Measurements from ENCODE around the gene NCR1.
"Not testable (repeated sequence)": the region's sequence is repeated elsewhere in the genome, so short reads cannot be mapped to it uniquely, and the experiment has no call there.

The NCR1 gene, protein sequence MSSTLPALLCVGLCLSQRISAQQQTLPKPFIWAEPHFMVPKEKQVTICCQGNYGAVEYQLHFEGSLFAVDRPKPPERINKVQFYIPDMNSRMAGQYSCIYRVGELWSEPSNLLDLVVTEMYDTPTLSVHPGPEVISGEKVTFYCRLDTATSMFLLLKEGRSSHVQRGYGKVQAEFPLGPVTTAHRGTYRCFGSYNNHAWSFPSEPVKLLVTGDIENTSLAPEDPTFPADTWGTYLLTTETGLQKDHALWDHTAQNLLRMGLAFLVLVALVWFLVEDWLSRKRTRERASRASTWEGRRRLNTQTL

DNA sequence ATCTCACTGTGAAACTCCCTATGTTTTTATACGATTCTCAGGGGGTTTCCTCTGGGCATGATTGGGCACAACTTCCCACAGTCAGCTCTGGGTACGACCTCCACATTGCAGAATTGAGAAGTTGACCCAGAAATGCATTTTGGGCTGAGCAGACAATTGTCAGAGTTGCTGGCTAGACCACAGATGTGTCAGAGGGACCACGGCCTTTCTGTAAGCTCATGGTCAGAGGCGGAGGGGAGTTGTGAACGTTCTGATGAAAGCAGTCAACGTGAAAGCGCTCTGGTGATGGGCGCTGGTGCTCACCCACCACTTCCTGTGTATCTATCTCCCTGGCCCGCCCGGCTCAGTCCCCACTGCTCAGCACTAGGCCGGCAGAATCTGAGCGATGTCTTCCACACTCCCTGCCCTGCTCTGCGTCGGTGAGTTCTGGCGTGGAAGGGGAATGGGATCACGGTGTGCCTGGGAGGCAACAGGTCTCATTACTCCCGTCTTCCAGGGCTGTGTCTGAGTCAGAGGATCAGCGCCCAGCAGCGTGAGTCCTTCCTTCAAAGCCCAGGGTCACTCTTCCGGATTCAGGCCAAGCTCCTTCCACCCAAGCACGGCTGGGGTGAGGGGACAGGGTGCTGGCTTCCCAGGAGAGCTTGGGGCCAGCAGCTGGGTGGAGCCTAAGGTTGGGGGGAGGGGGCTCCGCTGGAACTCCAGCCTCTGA lies at the start of gene NCR1:
TSS of gene NCR1 (plus strand) at position 346 of the 709 bp plus-strand sequence. CDS start at position 386, 40 bp downstream.
- no peak for DNase-seq

DNA sequence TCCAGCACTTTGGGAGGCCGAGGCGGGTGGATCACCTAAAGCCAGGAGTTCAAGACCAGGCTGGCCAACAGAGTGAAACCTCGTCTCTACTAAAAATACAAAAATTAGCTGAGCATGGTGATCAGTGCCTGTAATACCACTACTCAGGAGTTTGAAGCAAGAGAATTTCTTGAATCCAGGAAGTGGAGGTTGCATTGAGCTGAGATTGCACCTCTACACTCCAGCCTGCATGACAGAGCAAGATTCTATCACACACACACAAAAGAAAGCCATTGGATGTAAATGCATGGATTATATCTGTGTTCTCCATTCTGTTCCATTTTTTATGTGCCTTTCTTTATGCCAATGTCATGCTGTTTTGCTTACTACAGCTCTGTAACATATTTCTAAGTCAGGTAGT lies 47.5 kb upstream of the NCR1 start:
- not testable (repeated sequence) for DNase-seq

DNA sequence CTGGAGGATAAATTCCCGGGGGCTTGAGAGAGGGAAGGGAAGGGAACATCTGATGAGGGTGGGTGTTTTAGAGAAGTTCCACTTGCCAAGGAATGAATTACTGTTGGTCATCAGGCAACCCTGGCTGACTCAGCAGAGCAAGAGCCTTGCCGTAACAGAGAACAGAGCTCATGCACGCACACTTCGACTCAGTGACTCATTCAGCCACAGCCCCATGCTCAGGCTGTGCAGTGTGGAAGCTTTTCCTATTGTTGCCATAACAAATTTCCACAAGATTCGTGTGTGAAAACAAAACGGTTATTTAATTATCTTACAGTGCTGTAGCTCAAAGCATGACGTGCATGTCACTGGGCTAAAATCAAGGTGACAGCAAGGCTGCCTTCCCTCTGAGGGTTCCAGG lies 46.5 kb upstream of the NCR1 start:
- DNase-seq: not testable (repeated sequence)

DNA sequence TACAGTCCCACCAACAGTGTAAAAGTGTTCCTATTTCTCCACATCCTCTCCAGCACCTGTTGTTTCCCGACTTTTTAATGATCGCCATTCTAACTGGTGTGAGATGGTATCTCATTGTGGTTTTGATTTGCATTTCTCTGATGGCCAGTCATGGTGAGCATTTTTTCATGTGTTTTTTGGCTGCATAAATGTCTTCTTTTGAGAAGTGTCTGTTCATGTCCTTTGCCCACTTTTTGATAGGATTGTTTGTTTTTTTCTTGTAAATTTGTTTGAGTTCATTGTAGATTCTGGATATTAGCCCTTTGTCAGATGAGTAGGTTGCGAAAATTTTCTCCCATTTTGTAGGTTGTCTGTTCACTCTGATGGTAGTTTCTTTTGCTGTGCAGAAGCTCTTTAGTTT lies 42.5 kb upstream of the NCR1 start:
- not testable (repeated sequence) for DNase-seq

DNA sequence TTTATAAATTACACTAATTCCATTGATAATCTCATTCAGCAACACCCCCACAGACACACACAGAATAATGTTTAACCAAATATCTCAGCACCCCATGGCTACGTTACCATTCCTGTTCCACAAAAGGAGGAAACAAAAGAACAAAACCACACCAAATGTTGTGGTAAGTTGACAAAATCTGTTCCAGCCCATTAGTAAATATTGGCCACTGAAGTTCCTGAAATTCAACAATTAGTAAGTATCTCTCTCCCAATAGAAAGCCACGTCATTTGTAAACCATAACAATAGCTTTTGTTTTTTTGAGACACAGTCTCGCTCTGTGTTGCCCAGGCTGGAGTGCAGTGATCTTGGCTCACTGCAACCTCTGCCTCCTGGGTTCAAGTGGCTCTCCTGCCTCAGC lies 34.3 kb upstream of the NCR1 start:
- no peak for DNase-seq

DNA sequence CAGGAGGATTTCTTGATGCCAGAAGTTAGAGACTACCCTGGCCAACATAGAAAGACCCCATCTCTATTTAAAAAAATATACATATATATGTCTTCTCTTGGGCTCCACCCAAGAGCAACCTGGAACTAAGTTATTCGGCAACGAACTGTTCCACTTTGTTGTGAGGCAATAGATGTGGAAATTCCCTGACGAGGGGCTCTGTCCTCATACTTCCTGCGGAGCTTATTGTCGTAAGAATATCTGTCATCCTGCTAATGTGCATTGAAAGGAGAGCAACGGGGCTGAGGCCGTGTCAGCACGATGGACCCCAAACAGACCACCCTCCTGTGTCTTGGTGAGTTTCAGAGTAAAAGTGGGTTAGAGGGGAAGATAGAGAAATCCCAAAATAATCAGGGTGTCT lies 32.0 kb upstream of the NCR1 start, which contains the start of gene FCAR:
TSS of gene FCAR (plus strand) at position 246 of the 400 bp plus-strand sequence. CDS start at position 301, 55 bp downstream.
- DNase-seq: no peak

DNA sequence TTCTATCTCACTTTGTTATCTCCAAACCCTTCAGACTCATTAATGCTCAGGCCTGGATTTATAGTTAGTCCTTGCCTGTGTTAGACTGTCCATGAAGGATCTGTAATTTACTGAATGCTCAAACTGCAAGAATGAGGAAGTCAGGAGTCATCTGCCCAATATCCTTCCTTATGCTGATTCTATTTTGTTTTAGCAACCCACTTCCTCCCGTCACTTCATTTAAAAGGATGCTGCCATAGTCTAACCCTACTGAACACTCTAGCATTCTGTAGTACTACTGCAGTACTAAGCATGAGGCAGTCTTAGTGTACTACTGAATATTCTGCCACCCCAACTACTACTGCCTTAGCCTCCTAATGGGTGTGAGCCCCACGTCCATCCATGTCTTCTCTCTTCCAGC lies 30.4 kb upstream of the NCR1 start:
- DNase-seq: no peak

DNA sequence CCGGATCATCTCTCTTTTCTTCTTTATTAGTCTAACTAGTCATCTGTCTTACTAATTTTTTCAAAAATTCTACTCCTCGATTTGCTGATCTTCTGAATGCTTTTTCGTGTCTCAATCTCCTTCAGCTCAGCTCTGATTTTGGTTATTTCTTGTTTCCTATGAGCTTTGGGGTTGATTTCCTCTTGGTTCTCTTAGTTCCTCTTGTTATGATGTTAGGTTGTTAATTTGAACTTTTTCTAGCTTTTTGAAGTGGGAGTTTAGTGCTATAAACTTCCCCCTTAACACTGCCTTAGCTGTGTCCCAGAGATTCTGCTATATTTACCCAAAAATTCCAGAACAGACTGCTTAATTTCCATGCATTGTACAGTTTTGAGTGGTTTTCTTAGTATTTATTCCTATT lies 28.5 kb upstream of the NCR1 start:
- no peak for DNase-seq

DNA sequence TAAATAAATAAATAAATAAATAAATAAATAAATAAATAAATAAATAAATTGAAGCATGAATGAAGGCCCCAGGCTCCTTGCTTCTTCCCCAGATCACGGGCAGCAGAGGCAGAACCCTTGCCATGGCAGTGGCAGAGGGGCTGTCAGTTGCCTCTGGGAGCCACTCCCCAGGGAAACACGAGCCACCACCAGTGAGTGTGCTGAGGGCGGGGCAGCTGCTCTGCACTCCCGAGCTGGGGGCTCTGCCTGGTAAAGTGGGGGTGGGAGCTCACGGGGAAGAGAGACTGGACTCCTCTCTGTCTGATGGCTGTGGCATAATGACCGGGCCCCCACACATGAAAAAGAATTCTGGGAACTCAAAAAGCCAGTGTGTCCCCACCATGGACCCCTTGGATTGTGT lies 24.1 kb upstream of the NCR1 start:
- DNase-seq: no peak

DNA sequence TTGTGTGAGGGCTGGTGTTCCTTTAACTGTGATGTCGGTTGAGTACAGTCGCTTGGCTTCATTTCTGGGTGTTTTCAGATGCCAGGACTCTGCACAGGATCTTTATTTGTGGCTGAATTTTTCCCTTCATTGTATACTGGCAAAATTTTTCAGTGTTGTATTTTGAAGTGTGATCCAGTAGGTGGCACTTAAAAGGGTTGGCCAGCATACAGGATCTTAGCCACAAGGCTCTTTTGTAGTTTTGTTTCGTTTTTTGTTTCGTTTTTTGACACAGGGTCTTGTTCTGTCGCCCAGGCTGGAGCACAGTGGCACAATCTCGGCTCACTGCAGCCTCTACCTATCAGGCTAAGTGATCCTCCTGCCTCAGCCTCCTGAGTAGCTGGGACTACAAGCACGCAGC lies 23.2 kb upstream of the NCR1 start:
- DNase-seq: no peak

DNA sequence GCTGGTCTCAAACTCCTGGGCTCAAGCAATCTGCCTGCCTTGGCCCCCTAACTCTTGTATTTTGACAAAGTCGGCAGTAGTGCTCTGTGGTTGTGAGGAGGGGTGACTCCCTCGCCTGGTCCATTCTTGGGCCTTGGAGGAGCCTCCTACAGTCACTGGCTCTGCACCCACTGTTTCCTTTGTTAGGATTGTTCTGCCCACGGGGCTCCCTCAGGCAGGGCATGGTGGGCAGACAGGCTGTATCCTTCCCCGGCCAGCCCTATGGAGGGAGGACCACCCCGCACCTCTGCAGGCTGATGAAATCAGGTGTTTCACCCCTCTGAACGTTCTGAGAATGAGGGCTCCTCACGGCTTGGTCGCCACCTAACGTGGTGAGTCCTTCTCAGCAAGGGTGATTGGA lies 22.7 kb upstream of the NCR1 start:
- DNase-seq: no peak

DNA sequence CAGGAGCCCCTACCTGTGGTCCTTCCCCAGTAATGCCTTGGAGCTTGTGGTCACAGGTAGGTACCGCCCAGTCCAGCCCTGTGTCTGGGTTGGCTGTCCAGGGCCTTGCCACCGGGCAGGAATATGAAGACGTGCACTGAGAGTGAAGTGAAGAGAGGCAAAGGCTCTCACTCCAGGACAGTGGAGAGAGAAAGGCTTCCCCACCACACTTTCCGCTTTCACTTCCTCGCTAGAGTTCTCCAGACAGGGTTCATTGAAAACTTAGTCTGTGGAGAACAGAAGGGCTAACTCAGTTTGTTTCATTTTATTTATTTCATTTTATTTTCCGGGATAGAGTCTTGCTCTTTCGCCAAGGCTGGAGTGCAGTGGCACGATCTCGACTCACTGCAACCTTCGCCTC lies 17.7 kb upstream of the NCR1 start:
- DNase-seq: no peak

DNA sequence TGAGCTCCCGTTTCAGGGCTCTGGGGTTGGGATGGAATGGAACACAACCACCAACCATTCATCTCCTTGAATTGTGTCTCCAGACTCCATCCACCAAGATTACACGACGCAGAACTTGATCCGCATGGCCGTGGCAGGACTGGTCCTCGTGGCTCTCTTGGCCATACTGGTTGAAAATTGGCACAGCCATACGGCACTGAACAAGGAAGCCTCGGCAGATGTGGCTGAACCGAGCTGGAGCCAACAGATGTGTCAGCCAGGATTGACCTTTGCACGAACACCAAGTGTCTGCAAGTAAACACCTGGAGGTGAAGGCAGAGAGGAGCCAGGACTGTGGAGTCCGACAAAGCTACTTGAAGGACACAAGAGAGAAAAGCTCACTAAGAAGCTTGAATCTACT lies 16.4 kb upstream of the NCR1 start:
- DNase-seq: no peak

DNA sequence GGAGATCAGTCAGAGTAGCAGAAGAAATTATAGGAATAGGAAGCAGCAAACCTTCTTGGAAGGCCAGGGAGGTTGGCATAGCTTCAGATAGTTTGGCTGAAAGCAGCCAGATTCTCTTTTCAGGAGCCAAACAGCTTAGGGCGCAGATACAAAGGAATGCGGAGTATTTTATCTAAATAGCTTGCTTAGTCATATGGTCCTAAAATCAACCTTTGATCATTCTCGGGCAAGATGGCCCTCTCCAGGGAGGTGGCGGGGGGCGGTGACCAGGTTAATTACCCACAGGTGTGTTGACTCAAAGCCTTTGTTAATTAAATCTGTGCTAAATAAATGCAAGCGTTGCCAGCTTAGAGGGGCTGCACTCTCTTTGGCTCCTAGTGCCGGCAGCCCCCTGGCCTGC lies 12.5 kb upstream of the NCR1 start:
- no peak for DNase-seq

DNA sequence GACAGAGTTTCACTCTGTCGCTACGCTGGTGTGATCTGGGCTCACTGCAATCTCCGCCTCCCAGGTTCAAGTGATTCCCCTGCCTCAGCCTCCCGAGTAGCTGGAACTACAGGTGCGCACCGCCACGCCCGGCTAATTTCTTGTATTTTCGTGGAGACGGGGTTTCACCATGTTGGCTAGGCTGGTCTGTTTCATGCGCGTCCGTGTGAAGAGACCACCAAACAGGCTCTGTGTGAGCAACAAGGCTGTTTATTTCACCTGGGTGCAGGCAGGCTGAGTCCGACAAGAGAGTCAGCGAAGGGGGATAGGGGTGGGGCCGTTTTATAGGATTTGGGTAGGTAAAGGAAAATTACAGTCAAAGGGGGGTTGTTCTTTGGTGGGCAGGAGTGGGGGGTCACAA lies 11.8 kb upstream of the NCR1 start:
- not testable (repeated sequence) for DNase-seq

DNA sequence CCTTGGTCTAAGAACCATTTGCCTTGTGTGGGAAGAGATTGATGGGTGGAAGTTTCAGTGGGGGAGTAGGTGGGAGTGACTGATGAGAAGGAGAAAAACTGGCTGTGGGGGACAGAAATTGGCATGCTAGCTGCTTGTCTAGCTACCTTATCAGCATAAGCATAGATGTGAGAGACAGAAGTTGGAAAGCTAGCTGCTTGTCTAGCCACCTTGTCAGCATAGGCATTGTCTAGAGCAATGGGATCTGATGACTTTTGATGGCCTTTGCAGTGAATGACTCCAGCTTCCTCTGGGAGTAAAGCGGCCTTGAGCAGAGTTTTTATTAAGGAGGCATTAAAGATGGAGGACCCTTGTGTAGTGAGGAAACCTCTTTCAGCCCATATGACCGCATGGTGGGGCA lies 9.9 kb upstream of the NCR1 start:
- no peak for DNase-seq

DNA sequence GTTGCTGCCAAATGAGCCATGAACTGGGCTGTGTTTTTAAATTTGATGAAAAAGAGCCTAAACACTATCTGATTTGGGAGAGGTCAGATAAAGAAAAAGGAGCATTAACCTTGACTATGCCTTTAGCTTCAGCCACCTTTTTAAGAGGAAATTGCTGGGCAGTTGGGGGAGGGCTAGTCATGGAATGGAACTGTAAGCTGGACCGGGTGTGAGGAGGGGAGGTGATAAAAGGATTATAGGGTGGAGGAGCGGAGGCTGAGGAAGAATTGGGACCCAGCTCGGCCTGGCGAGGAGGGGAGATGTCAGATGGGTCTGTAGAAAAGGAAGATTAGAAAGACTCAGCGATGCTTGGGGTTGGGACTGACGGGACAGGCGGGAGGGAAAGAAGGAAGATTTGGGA lies 7.3 kb upstream of the NCR1 start:
- not testable (repeated sequence) for DNase-seq

DNA sequence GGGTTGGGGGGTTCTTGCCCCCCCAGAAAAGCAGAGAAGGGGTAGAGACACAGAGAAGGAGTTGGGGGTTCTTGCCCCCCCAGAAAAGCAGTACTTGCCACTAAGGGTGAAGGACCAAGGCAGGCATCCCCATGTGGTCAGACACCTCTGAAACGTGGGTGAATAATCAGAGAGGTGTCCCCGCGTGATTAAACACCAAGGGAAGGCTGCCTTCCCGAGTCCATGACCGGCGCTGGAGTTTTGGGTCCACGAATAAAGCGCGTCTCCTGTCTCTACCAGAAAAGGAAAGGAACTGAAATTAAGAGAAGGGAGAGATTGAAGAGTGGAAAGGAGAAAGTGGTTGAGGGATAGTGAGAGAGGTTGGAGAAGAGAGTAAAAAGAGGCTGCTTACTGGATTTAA lies 6.3 kb upstream of the NCR1 start:
- not testable (repeated sequence) for DNase-seq

DNA sequence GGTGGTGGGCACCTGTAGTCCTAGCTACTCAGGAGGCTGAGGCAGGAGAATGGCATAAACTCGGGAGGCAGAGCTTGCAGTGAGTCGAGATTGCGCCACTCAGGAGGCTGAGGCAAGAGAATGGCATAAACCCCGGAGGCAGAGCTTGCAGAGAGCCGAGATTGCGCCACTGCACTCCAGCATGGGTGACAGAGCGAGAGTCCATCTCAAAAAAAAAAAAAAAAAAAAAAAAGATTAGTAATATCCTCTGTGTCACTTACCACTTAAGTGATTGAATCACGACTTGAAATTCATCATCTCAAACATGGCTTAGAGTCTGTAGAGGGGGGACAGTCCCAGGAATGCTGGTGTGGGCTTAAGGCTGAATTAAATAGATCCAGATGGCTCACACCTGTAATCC lies 4.8 kb upstream of the NCR1 start:
- not testable (repeated sequence) for DNase-seq

DNA sequence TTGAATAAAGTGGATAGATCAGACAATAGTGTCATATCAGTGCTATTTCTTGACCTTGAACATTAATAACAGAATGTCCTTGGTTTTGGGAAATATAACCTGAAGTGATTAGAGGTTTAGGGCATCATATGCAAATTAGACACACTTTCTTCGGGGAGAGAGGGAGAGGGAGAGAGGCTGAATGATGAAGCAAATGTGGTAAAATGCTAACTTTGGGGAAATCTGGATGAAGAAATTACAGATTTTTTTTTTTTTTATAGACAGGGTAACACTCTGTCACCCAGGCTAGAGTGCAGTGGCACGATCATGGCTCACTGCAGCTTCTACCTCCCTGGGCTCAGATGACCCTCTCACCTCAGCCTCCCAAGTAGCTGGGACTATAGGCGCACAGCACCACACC lies 3.9 kb upstream of the NCR1 start:
- no peak for DNase-seq

DNA sequence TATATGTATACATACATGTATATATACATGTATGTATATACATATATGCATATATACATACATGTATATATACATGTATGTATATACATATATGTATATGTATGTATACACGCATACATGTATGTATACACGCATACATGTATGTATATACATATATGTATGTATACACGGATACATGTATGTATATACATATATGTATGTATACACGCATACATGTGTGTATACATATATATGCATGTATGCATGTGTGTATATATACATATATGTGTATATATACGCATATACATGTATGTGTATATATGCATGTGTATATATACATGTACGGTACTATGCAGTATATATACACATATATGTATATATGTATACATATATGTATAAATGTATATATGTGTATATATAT lies 2.6 kb upstream of the NCR1 start:
- DNase-seq: no peak

DNA sequence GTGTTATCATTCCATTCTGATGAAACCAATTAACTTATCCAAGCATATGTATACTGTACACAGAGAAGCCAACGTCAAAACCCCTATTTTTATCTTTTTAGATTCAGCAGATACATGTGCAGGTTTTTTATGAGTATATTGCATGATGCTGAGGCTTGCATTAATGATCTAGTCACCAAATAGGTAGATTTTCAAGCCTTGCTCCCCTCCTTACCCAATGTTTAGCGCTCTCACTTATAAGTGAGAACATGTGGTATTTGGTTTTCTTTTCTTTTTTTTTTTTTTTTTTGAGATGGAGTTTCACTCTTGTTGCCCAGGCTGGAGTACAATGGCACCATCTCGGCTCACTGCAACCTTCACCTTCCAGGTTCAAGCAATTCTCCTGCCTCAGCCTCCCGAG lies 1.7 kb upstream of the NCR1 start:
- DNase-seq: not testable (repeated sequence)

DNA sequence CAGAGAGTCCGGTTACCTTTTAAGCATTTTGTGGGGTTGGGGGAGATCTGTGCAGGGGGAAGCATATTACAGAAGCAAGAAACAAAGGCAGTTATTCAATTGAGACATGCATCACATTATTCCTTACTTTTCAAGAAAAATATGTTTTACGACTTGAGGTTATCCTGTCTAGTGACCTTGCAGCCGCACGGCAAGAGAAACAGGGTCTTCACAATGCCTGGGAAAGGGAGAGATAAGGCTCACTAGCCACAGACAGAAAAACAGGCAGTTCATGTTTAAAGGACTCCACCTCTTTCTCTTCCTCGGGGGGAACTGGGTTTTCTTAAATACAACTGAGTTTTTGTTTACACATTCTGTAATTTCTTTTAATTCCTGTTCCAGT lies 536 bp upstream of the NCR1 start:
- no peak for DNase-seq

DNA sequence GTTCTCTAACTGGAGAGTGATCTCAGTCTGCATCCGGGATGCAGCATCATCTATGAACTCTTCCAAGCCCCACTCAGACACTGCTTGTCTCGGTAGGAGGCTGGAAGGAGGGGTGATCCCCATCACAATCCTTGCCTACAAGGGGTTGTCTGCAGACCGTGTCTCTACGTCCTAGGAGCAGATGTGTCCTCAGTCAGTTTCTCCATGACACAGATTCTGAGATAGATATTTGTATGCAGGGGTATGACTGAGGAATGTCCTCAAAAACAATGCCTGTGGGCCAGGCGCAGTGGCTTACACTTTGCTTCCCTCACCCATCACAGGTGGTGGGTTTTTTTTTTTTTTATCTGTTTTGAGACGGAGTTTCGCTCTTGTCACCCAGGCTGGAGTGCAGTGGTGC lies 871 bp downstream of the NCR1 start:
- no peak for DNase-seq

DNA sequence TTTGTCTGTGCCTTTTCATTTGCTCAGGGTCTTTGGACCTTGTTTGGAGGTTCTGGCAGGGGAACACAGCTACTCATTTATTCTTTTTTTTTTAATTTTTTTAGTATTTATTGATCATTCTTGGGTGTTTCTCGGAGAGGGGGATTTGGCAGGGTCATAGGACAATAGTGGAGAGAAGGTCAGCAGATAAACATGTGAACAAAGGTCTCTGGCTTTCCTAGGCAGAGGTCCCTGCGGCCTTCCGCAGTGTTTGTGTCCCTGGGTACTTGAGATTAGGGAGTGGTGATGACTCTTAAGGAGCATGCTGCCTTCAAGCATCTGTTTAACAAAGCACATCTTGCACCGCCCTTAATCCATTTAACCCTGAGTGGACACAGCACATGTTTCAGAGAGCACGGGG lies 2.0 kb downstream of the NCR1 start:
- not testable (repeated sequence) for DNase-seq
